Spleen (tissue), 11 donors: Measurements from ENCODE around the gene UCHL1. TPM values are rescaled to one million over a fixed set of nuclear protein-coding genes. Genes with fewer than 3 reads are reported as not detected.

Experiments
- DNase-seq: peaks from one replicate; pipeline ENCODE4 v3.0.0-alpha.2; 2020
- H3K27ac ChIP-seq, 8 donors: fragments of 200-600 bp; sonication (generic) in 7 of 8; 1 replicate in 4 of 8; 2 replicates in 4 of 8; pipeline versions ENCODE4 v1.5.0 to v1.8.0; 2016 to 2021; ENCODE audit warnings: inconsistent platforms in 4 of 8, mild to moderate bottlenecking in 4 of 8, moderate library complexity in 1 of 8
- H3K27me3 ChIP-seq, 7 donors: fragments of 200-600 bp; sonication (generic) in 6 of 7; replicated peaks in 1 of 7; 1 replicate in 4 of 7; 2 replicates in 3 of 7; pipeline versions ENCODE4 v1.5.0 to v1.8.0; 2016 to 2021; ENCODE audit warnings: inconsistent platforms in 3 of 7, mild to moderate bottlenecking in 1 of 7
- H3K36me3 ChIP-seq, 6 donors: fragments of 200-600 bp; sonication (generic) in 5 of 6; 1 replicate in 4 of 6; 2 replicates in 2 of 6; pipeline versions ENCODE4 v1.5.0 to v1.8.0; 2016 to 2021; ENCODE audit warnings: inconsistent platforms in 2 of 6
- H3K4me1 ChIP-seq, 6 donors: fragments of 200-600 bp; sonication (generic) in 5 of 6; 1 replicate in 3 of 6; 2 replicates in 3 of 6; pipeline versions ENCODE4 v1.5.0 to v1.8.0; 2016 to 2021; ENCODE audit warnings: inconsistent platforms in 3 of 6
- H3K4me3 ChIP-seq, 8 donors: fragments of 200-600 bp; sonication (generic) in 7 of 8; 1 replicate in 4 of 8; 2 replicates in 4 of 8; pipeline versions ENCODE4 v1.5.0 to v1.8.0; 2016 to 2021; ENCODE audit warnings: inconsistent platforms in 4 of 8, mild to moderate bottlenecking in 4 of 8, moderate library complexity in 2 of 8
- H3K9me3 ChIP-seq, 8 donors: fragments of 200-600 bp; sonication (generic) in 7 of 8; 1 replicate in 4 of 8; 2 replicates in 4 of 8; pipeline versions ENCODE4 v1.5.0 to v1.8.0; 2016 to 2021; ENCODE audit warnings: inconsistent platforms in 4 of 8
- CTCF ChIP-seq, 11 experiments: fragments of 200-600 bp in 7 of 11; fragments of 450-650 bp in 4 of 11; sonication (generic) in 4 of 11; IDR thresholded peaks in 8 of 11; conservative IDR thresholded peaks in 3 of 11; 1 replicate in 7 of 11; 2 replicates in 4 of 11; pipeline versions ENCODE4 v1.4.0 to v1.8.0; 2016 to 2021; ENCODE audit warnings: antibody characterized with exemption in 11 of 11, inconsistent platforms in 4 of 11, mild to moderate bottlenecking in 1 of 11
- POLR2A ChIP-seq, 3 donors: fragments of 450-650 bp; IDR thresholded peaks; one replicate each; pipeline ENCODE4 v1.5.1; 2017; ENCODE audit warnings: antibody characterized with exemption in 3 of 3, mild to moderate bottlenecking in 1 of 3
- POLR2AphosphoS5 ChIP-seq, 3 donors: sonication (generic); formaldehyde crosslinking; IDR thresholded peaks; one replicate each; pipeline ENCODE4 v1.5.1; 2017; ENCODE audit warnings: antibody characterized with exemption in 3 of 3
- WGBS, 5 donors: extraction: QIAGEN DNeasy Blood & Tissue Kit in 3 of 5; methylation state at CpG; one replicate each; pipeline versions ENCODE4 v1.1.5 to v1.1.7; 2013 to 2018; 5-methylcytosine and 5-hydroxymethylcytosine counted together
- intact Hi-C: fragments of 100-400 bp; cut with DNase I; formaldehyde crosslinking; loops from one replicate; pipeline ENCODE4 v1.15.0; 2023; ENCODE audit warnings: low total_unique reads
- polyA plus RNA-seq, 3 donors: library from polyadenylated mRNA; stranded (reverse); fragments of 200-250 nt; gene quantifications; one replicate each; pipeline ENCODE4 v1.2.1, GENCODE V29; 2013
- total RNA-seq, 7 donors: library from RNA; depleted of rRNA in 3 of 7; stranded (reverse); fragments of >200 nt in 3 of 7; fragmentation: NEBNext Ultra II Directional in 4 of 7; extraction: Animal tissue kit (Norgen Biotek cat#: 25700) in 4 of 7; gene quantifications; one replicate each; pipeline versions ENCODE4 v1.1.0 to v1.2.1, GENCODE V29; 2016 to 2021
- donor health status: healthy with polysubstance abuse.
- donor health status: DM: no; HTN: no; CAD: no; lungs with moderate emphysema.
- donor health status: DM: no; HTN: no; CAD: no.
- donor health status: Bipolar disorder and iron deficiency.
- donor health status: healthy.
- donor health status: DM: no; HTN: no; CAD: no.
- donor health status: DM: yes; HTN: yes; CAD: no.

UCHL1 gene
- total and polyA plus RNA-seq, 10 donors, result 1.6 to 11.2 (median 3.5) TPM

GRCh38 chr4:41232856-41233255 is 23.9 kb upstream of the UCHL1 start:
- Histone ChIP-seq H3K4me1 (no peaks in the 10 kb centered on the region), H3K36me3 (no peaks in the 10 kb centered on the region), H3K9me3 (no peaks in the 10 kb centered on the region), H3K4me3 (no peak overlapping the region), H3K27me3 (peaks cover 0 to 1% (median 0%) of the 10 kb centered on the region in 7 donors), H3K27ac (no peak overlapping the region)
- 83 to 88% (median 86%) methylated on average over 3 of the region's 3 CpGs for WGBS, 5 donors
- DNase-seq, result no peak
- intact Hi-C loops, result no loop called here
- TF ChIP-seq POLR2A (IDR thresholded peaks at IDR 0.05) (no peak), POLR2AphosphoS5 (IDR thresholded peaks at IDR 0.05) (no peak), CTCF (IDR thresholded peaks at IDR 0.05 in 8 of 11, conservative IDR thresholded peaks at IDR 0.05 in 3 of 11) (no peak)

GRCh38 chr4:41236032-41236431 is 20.7 kb upstream of the UCHL1 start:
- Histone ChIP-seq H3K27me3 (no peaks in the 10 kb centered on the region), H3K4me3 (no peak overlapping the region), H3K9me3 (no peaks in the 10 kb centered on the region), H3K27ac (no peak overlapping the region), H3K4me1 (no peaks in the 10 kb centered on the region), H3K36me3 (no peaks in the 10 kb centered on the region)
- intact Hi-C loops, result no loop called here
- DNase-seq, result no peak
- 79 to 100% (median 88%) methylated on average over 1 of the region's 1 CpG for WGBS, 5 donors
- TF ChIP-seq POLR2AphosphoS5 (IDR thresholded peaks at IDR 0.05), result no peak

GRCh38 chr4:41236508-41236907 is 20.2 kb upstream of the UCHL1 start:
- Histone ChIP-seq H3K9me3 (no peaks in the 10 kb centered on the region), H3K4me1 (no peaks in the 10 kb centered on the region), H3K4me3 (no peak overlapping the region), H3K36me3 (no peaks in the 10 kb centered on the region), H3K27ac (no peak overlapping the region), H3K27me3 (no peaks in the 10 kb centered on the region)
- no peak for DNase-seq
- intact Hi-C loops, result no loop called here
- 51 to 97% (median 94%) methylated on average over 1 of the region's 1 CpG for WGBS, 5 donors
- TF ChIP-seq POLR2A (IDR thresholded peaks at IDR 0.05) (no peak), POLR2AphosphoS5 (IDR thresholded peaks at IDR 0.05) (no peak), CTCF (IDR thresholded peaks at IDR 0.05 in 8 of 11, conservative IDR thresholded peaks at IDR 0.05 in 3 of 11) (no peak)

- Histone ChIP-seq H3K27me3 (peaks cover 0 to 4% (median 0%) of the 10 kb centered on the region in 7 donors), H3K9me3 (no peaks in the 10 kb centered on the region), H3K36me3 (no peaks in the 10 kb centered on the region), H3K27ac (no peak overlapping the region), H3K4me1 (no peaks in the 10 kb centered on the region), H3K4me3 (no peak overlapping the region)
- intact Hi-C loops, result no loop called here
- no peak for TF ChIP-seq POLR2A (IDR thresholded peaks at IDR 0.05)
- no peak for TF ChIP-seq CTCF (IDR thresholded peaks at IDR 0.05 in 8 of 11, conservative IDR thresholded peaks at IDR 0.05 in 3 of 11)
- TF ChIP-seq POLR2AphosphoS5 (IDR thresholded peaks at IDR 0.05), result no peak
- DNase-seq, result no peak
- WGBS, 5 donors, result 62 to 93% (median 76%) methylated on average over 1 of the region's 1 CpG
Observed at GRCh38 chr4:41241919-41242318, 14.8 kb upstream of the UCHL1 start.

- no peak for DNase-seq
- WGBS, 5 donors, result 66 to 85% (median 81%) methylated on average over 1 of the region's 1 CpG
- no peak for TF ChIP-seq POLR2A (IDR thresholded peaks at IDR 0.05)
- no peak for TF ChIP-seq CTCF (IDR thresholded peaks at IDR 0.05 in 8 of 11, conservative IDR thresholded peaks at IDR 0.05 in 3 of 11)
- no peak for TF ChIP-seq POLR2AphosphoS5 (IDR thresholded peaks at IDR 0.05)
- H3K4me1 ChIP-seq, result no peaks in the 10 kb centered on the region
- no peaks in the 10 kb centered on the region for H3K36me3 ChIP-seq
- H3K27me3 ChIP-seq, result peaks cover 0 to 10% (median 0%) of the 10 kb centered on the region in 7 donors
- H3K27ac ChIP-seq, result no peak overlapping the region
- intact Hi-C loops, result no loop called here
- no peak overlapping the region for H3K4me3 ChIP-seq
- H3K9me3 ChIP-seq, result no peaks in the 10 kb centered on the region
Observed at GRCh38 chr4:41245983-41246382, 10.7 kb upstream of the UCHL1 start.
